Measurements from ENCODE around the gene FMN1. TPM values are rescaled to one million over a fixed set of nuclear protein-coding genes. Genes with fewer than 3 reads are reported as not detected.

FMN1 gene
- total and polyA plus RNA-seq, 2 of the 13 experiments (the other 11 are each of a cell fraction or from before 2014, with no cell fraction given) = 0.20 to 0.60 TPM

- intact Hi-C loops (cut with micrococcal nuclease; ENCODE audit: unreplicated experiment) (loop anchor here (10.0 kb wide), 1 partner anchor 1644 kb away; no protein-coding TSS in a partner anchor), in situ Hi-C loops (cut with HindIII; ENCODE audit: extremely low pct_ligation_motif_present, low pct_unique_long_range_greater_than_20kb) (no loop called here)
- no TSS peak for BruUV-seq (replicated peaks)
- ATAC-seq = no peak
- H4K20me1 ChIP-seq (ENCODE audit: insufficient read depth, low read length) = no peaks in the 10 kb centered on the region
- no peak overlapping the region for H3K4me3 ChIP-seq (replicated peaks in 1 of 3; ENCODE audit: insufficient read depth in 1 of 3, low read depth in 2 of 3, low read length in 3 of 3)
- H3K27me3 ChIP-seq (ENCODE audit: control insufficient read depth in 1 of 2, insufficient read depth in 2 of 2, low read length in 2 of 2) = no peaks in the 10 kb centered on the region; a peak in 1 of 5 replicates
- CTCF ChIA-PET (ENCODE audit: low intra/inter-chr PET ratio, low total read pairs) = no interaction called here
- H3K9me3 ChIP-seq (ENCODE audit: low read length) = no peaks in the 10 kb centered on the region
- no peak overlapping the region for H2AFZ ChIP-seq (ENCODE audit: low read length)
- no peak overlapping the region for H3K9ac ChIP-seq (ENCODE audit: insufficient read depth, low read depth, low read length)
- POLR2A ChIA-PET = no interaction called here
- FAIRE-seq = no peak
- no peak overlapping the region for H3K4me2 ChIP-seq (ENCODE audit: low read depth, low read length)
- WGBS (ENCODE audit: low lambda C conversion rate) = 36% methylated on average over 7 of the region's 7 CpGs
- H3K4me1 ChIP-seq (ENCODE audit: insufficient read depth, low read length) = no peaks in the 10 kb centered on the region
- H3K36me3 ChIP-seq (replicated peaks in 1 of 2; ENCODE audit: control insufficient read depth in 1 of 2, insufficient read depth in 2 of 2, low read length in 2 of 2) = no peaks in the 10 kb centered on the region
- H3K79me2 ChIP-seq (ENCODE audit: insufficient read depth, low read length) = no peaks in the 10 kb centered on the region
- DNase-seq (ENCODE audit: low spot score) = no peak
- H3K27ac ChIP-seq (ENCODE audit: extremely low read length, insufficient read depth, low read length) = no peak overlapping the region
- TF ChIP-seq RCOR2 (CRISPR knock-in tag; IDR thresholded peaks at IDR 0.05) (no peak), ZSCAN29 (CRISPR knock-in tag; conservative IDR thresholded peaks at IDR 0.05) (no peak), JUND (CRISPR knock-in tag; IDR thresholded peaks at IDR 0.05) (no peak), SP1 (IDR thresholded peaks at IDR 0.05) (no peak), SP1 (CRISPR knock-in tag; IDR thresholded peaks at IDR 0.05) (no peak), ZNF839 (CRISPR knock-in tag; IDR thresholded peaks at IDR 0.05; ENCODE audit: borderline replicate concordance) (no peak), ZNF615 (CRISPR knock-in tag; IDR thresholded peaks at IDR 0.05; ENCODE audit: borderline replicate concordance) (no peak), PBX2 (CRISPR knock-in tag; IDR thresholded peaks at IDR 0.05) (no peak), SALL1 (CRISPR knock-in tag; IDR thresholded peaks at IDR 0.05) (no peak), HMG20B (CRISPR knock-in tag; conservative IDR thresholded peaks at IDR 0.05) (no peak), KDM6A (CRISPR knock-in tag; IDR thresholded peaks at IDR 0.05; ENCODE audit: low read depth) (no peak), ZNF564 (CRISPR knock-in tag; IDR thresholded peaks at IDR 0.05) (no peak), ZNF639 (CRISPR knock-in tag; conservative IDR thresholded peaks at IDR 0.05) (no peak)
Measured at GRCh38 chr15:33098094-33099058, 96.1 kb downstream of the FMN1 start.

Measured in HepG2 (cell line).